ENCODE results near the gene HS3ST6.
A peak's percentile ranks its signal among the peaks of the same experiment; 100 is the strongest.
"Not testable (repeated sequence)": the region's sequence is repeated elsewhere in the genome, so short reads cannot be mapped to it uniquely, and the experiment has no call there.

The HS3ST6 gene

DNA sequence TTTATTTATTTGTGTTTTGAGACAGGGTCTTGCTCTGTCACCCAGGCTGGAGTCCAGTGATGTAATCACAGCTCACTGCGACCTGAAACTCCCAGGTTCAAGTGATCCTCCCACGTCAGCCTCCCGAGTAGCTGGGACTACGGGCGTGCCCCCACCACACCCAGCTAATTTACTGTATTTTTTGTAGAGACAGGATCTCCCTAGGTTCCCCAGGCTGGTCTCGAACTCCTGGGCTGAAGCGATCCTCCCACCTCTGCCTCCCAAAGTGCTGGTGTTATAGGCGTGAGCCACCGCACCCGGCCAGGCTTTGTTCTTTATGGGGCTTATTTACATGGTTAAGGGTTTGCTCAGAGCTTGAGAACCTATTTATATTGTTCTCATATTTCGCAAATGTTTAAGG is 40.4 kb downstream of the HS3ST6 start:
- DNase-seq (ENCODE audit: low spot score), result no peak

DNA sequence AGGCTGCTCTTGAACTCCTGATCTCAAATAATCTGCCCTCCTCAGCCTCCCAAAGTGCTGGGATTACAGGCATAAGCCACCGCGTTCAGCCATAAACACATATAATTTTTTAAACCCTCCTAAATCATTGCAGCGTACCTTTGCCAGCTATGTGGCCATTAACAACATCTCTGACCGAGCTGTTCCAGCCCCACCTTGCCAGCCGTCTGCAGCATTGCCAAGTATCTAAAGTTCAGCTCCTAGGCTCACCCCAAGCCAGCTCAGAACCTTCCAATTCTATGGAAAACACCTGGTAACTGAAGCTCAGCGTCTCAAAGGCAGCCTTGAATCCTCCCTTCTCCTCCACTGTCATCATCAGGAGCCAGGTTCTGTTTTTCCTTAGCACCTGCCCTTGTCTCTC is 41.1 kb downstream of the HS3ST6 start:
- no peak for DNase-seq (ENCODE audit: low spot score)

DNA sequence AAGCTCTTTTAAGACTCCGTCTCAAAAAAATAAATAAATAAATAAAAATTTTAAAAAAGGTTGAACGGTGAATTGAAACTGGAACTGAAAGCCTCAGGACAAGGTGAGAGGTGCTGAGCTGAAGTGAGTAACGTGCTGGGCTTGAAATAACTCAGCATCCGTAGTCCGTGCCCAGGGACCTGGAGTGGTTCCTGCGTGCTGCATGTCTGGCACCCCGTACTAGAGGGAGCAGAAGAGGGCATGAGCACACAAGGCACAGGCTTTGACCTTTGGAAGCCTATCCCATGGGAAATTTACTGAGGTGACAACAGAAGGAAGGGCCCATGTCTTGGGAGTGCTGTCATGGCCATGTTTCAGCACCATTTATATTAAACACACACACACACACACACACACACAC is 41.7 kb downstream of the HS3ST6 start:
- DNase-seq (ENCODE audit: low spot score), result no peak

DNA sequence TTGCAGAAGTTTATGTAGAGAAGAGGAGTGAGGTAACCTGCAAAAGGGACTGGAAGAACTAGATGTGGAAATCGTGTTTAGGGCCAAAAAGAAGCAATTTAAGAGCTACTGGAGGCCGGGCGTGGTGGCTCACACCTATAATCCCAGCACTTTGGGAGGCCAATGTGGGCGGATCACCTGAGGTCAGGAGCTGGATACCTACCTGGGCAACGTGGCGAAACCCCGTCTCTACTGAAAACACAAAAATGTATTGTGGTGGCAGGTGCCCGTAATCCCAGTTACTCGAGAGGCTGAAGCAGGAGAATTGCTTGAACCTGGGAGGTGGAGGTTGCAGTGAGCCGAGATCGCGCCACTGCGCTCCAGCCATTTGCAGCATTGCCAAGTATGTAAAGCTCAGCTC is 42.1 kb downstream of the HS3ST6 start:
- DNase-seq (ENCODE audit: low spot score), result not testable (repeated sequence)

DNA sequence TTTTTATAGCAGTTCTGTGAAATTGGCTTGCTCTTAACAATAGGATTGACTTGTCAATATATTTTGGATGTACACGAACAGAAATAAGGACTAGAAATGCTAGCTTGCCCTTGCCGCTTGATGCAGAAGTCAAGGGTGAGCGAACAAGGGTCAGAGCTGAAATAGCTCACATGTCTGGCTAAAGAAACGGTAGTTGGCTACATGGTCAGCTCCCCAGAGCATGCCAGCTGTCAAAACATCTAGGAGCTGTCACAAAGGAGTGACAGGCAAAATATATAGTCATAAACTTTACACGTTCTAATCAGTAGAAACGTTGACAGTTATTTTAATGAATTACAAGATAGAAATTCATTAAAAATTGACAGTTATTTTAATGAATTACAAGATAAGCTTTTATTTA is 43.4 kb downstream of the HS3ST6 start:
- no peak for DNase-seq (ENCODE audit: low spot score)

DNA sequence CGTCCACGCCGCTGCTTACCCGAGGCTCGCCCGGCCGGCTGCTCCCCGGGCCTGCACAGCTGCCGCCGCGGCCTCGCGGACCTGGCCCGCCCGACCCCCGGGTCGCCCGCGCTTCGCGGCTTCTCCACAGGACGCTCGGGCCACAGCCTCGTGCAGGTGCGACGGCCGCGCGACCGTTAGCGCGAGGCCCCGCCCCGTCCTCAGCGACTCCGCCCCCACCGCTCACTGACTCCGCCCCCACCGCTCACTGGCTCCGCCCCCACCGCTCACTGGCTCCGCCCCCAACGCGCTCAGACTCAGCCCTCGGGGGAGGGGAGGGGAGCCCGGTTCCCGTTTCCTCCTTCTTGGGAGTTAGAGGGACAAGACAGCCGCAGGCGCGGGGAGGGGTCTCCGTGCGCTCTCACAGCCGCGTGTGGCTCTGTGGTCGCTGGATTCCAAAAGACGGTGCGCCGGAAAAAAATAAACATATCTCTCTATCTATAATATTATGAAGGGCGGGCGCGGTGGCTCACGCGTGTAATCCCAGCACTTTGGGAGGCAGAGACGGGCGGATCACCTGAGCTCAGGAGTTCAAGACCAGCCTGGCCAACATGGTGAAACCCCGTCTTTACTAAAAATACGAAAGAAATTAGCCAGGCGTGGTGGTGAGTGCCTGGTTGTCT is 46.1 kb downstream of the HS3ST6 start, which contains the start of gene MEIOB:
MEIOB (minus strand) TSS at position 191 of the 662 bp plus-strand sequence. CDS start 3,989 bp downstream, outside the sequence.
- peak; percentile 70 for DNase-seq (ENCODE audit: low spot score)

DNA sequence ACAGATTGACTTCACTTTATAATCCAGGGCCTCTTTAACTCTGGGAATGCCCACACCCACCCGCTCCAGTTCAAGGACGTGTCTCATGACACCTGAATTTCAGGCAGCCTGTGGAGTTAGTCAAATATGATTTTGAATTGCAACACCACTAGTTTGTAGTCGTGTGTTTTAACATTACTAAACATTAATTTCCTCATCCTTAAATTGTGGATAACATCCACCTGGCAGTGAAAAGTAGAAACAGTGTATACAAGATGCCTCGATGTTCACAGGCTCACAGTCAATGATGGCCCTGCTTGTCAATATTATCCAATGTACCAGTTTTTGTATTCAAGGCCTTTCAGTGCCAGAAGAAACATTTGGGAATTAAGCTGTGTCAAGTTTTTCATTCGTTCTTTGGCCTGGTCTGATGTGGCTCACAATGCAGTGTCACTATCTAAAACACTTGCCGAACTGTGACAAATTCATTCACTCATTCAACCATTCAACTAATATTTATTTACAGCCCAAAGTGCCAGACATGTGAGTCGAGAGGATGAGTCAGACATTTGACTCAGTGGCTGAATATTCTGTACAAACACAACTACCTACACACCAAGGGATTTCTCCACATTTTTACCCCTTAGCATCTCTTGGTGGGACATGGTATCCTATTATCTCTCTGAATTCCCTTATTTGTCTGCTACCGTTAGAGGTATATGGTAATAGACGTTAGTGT is 47.7 kb downstream of the HS3ST6 start:
- DNase-seq (ENCODE audit: low spot score), result peak; percentile 56

DNA sequence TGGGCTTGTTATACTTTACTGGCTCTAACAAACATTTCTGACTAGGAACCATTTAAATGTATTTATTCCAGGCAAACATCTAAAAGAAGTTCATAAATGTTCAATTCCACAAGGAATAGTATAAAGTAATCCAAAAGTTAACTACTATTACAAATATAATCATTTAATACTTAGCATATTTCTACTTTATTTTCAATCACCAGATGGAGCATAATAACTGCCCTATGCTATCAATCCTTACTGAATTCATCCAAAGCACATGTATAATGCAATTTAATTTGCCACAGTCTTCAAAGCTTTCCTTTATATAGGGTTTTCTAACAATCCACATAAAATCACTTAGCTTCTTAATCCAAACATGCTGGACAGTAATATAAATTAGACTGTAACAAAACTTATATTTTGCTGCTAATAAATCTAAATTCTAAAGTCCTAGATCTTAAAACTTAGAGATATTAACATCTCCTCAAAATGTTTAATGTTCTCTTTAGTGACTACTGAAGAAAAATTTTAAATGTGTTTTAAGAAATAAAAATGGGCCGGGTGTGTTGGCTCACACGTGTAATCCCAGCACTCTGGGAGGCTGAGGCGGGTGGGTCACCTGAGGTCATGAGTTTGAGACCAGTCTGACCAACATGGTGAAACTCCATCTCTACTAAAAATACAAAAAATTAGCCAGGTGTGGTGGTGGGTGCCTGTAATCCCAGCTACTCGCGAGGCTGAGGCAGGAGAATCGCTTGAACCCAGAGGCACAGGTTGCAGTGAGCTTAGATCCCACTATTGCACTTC is 52.1 kb downstream of the HS3ST6 start:
- DNase-seq (ENCODE audit: low spot score), result no peak

DNA sequence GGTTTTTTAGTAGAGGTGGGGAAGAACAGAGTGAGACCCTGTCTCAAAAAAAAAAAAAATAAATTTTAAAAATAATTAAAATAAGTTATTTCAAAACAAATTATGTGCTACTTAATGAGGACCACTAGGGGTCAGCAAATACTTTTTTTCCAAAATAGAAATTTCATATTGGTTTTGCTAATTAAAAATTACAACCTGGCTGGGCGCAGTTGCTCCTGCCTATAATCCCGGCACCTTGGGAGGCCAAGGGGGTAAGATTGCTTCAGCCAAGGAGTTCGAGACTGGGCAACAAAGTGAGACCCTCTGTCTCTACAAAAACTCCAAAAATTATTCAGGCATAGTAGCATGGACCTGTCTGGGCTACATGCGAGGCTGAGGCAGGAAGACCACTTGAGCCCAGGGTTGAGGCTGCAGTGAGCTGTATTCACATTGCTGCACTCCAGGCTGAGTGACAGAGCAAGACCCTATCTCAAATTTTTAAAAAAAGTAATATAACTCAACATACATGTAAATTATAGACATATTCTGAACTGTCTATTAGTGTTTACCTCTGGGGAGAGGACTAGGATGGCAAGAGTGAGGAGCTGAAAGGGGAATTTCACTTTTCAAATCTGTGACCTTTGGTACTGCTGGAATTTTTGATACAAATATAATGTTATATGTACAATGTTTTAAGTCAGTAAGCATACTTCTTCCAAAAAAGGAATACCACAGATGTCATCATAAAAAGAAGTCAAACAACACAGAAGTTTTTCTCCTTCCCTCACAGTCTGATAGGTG is 54.3 kb downstream of the HS3ST6 start:
- no peak for DNase-seq (ENCODE audit: low spot score)

DNA sequence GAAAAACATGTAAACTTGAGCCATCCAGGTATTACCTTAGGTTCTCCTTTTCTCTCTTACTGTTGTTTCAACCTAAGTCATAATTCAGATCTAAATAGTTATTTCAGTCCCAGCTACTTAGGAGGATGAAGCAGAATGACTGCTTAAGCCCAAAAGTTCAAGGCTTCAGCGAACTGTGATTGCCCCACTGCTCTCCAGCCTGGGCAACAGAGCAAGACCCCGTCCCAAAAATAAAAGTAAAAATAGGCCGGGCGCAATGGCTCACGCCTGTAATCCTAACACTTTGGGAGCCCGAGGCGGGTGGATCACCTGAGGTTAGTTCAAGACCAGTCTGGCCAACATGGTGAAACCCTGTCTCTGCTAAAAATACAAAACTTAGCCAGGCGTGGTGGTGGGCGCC is 55.8 kb downstream of the HS3ST6 start:
- DNase-seq (ENCODE audit: low spot score), result no peak

DNA sequence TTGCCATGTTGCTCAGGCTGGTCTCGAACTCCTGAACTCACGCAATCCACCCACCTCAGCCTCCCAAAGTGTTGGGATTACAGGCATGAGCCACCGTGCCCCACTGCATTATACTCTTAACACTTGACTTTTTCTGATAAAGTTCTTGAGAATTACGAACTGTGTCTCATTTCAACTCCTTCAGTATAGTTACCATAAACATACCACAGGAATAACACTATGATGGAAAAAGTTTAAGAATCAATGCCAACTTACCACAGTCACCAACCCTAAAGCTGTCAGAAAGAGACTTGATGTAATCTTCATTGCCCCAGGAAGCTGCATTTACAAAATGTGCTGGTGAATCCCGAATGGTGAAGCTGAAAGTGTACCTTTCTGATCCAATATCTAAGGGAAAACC is 56.5 kb downstream of the HS3ST6 start:
- no peak for DNase-seq (ENCODE audit: low spot score)

All from AG20443 (cell line).